Sigmoid colon (tissue), 7 donors: ENCODE results near the gene GFM1. TPM values are rescaled to one million over a fixed set of nuclear protein-coding genes. Genes with fewer than 3 reads are reported as not detected.

Experiments used
- DNase-seq: peaks from one replicate; pipeline ENCODE4 v3.0.0-alpha.2; 2019
- H3K27ac ChIP-seq, 4 donors: fragments of 200-600 bp; sonication (generic); one replicate each; pipeline ENCODE4 v1.5.1; 2016 to 2019; ENCODE audit warnings: mild to moderate bottlenecking in 1 of 4
- H3K27me3 ChIP-seq, 3 donors: fragments of 200-600 bp; sonication (generic); one replicate each; pipeline ENCODE4 v1.5.1; 2019; ENCODE audit warnings: mild to moderate bottlenecking in 1 of 3
- H3K36me3 ChIP-seq, 4 donors: fragments of 200-600 bp; sonication (generic); one replicate each; pipeline ENCODE4 v1.5.1; 2016 to 2019
- H3K4me1 ChIP-seq, 4 donors: fragments of 200-600 bp; sonication (generic); one replicate each; pipeline ENCODE4 v1.5.1; 2017 to 2019
- H3K4me3 ChIP-seq, 4 donors: fragments of 200-600 bp; sonication (generic); one replicate each; pipeline ENCODE4 v1.5.1; 2017 to 2019; ENCODE audit warnings: mild to moderate bottlenecking in 2 of 4, moderate library complexity in 1 of 4
- H3K9me3 ChIP-seq, 4 donors: fragments of 200-600 bp in 3 of 4; sonication (generic) in 3 of 4; one replicate each; pipeline versions ENCODE4 v1.5.1 to v1.6.1; 2013 to 2019
- CTCF ChIP-seq, 4 experiments: fragments of 450-650 bp in 3 of 4; fragments of 200-600 bp in 1 of 4; IDR thresholded peaks; one replicate each; pipeline ENCODE4 v1.5.1; 2016 to 2019; ENCODE audit warnings: antibody characterized with exemption in 4 of 4, mild to moderate bottlenecking in 3 of 4, moderate library complexity in 2 of 4
- EP300 ChIP-seq, 4 donors: sonication (generic); formaldehyde crosslinking; IDR thresholded peaks; one replicate each; pipeline ENCODE4 v1.6.1; 2017; ENCODE audit warnings: antibody characterized with exemption in 4 of 4
- POLR2A ChIP-seq, 2 donors: fragments of 450-650 bp; IDR thresholded peaks; one replicate each; pipeline ENCODE4 v1.6.1; 2016; ENCODE audit warnings: antibody characterized with exemption in 2 of 2, mild to moderate bottlenecking in 2 of 2, moderate library complexity in 2 of 2
- POLR2AphosphoS5 ChIP-seq, 4 donors: sonication (generic); formaldehyde crosslinking; IDR thresholded peaks; one replicate each; pipeline ENCODE4 v1.6.1; 2017; ENCODE audit warnings: antibody characterized with exemption in 4 of 4
- WGBS, 2 donors: extraction: QIAGEN DNeasy Blood & Tissue Kit; methylation state at CpG; one replicate each; pipeline ENCODE4 v1.1.7; 2013; 5-methylcytosine and 5-hydroxymethylcytosine counted together
- intact Hi-C: fragments of 100-400 bp; cut with DNase I; formaldehyde crosslinking; loops from one replicate; pipeline ENCODE4 v1.15.1; 2023
- polyA plus RNA-seq, 3 donors: library from polyadenylated mRNA; stranded (reverse); fragments of 200-250 nt; gene quantifications; one replicate each; pipeline ENCODE4 v1.2.3, GENCODE V29; 2013
- total RNA-seq, 4 donors: library from RNA; depleted of rRNA; stranded (reverse); fragments of >200 nt; gene quantifications; one replicate each; pipeline ENCODE4 v1.1.0, GENCODE V29; 2016
- donor health status: healthy with polysubstance abuse.
- donor health status: Bipolar disorder and iron deficiency.
- donor health status: healthy.

The GFM1 gene
- total and polyA plus RNA-seq, 7 donors: 10.2 to 56.2 (median 32.7) TPM

DNA sequence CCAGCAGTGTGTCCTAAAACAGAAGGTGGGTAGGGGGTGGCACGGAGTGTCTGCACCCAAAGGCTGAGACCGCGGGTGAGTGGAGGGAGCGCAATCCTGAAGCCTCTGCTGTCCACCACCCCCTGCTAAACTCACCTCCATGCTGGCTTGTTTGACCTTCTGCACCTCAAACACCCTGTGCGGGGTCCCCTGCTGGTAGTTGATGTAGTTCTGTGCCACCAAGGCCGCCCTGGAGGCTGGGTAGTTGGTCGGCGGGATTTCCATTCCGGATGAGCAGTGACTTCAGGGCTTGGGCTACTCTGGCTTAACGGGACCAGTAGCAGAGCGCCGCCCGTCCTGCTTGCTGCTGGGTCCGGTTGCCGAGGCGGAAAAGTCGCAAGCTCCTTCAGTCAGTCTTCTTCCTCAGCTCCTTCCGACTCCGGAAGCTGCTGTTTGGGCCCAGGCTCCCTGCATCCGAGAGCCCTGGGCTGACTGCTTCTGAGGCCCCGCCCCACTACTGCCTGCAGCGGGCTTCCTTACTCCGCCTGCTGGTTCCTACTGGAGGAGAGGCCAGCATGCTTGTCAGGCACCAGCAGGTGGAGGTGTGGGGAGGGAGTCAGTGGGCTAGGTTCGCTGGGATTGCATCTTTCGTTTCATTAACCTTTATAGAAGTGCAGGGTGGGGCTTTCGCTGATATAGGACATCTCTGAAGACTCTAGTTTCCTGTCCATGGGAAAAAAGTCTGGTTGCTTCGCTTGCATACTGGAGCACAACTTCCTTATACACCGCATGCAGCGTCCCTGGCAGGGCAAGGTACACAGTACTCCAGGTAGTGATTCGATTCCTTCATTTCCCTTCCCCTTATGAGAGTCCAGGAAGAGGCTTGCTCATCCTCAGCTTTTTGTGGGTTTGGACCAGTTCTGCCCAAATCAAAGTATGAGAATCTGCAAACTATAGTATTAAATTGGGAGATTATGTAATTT, 28.2 kb downstream of the GFM1 start, which contains the start of gene LXN:
Gene LXN (minus strand): TSS at position 434 of the 962 bp plus-strand sequence. CDS start 170 bp downstream, at position 264.
- no peaks in the 10 kb centered on the region for H3K9me3 ChIP-seq
- no peaks in the 10 kb centered on the region for H3K27me3 ChIP-seq
- intact Hi-C loops: no loop called here
- peaks cover 0 to 18% (median 13%) of the 10 kb centered on the region in 4 donors for H3K4me1 ChIP-seq
- 2 to 5% methylated on average over 30 of the region's 30 CpGs for WGBS, 2 donors
- peak in 3 of 4 experiments; percentile 36 to 58 (median 45) for TF ChIP-seq CTCF (IDR thresholded peaks at IDR 0.05)
- no peak for TF ChIP-seq EP300 (IDR thresholded peaks at IDR 0.05)
- peak in 1 of 2 donors; percentile 60 for TF ChIP-seq POLR2A (IDR thresholded peaks at IDR 0.05)
- TF ChIP-seq POLR2AphosphoS5 (IDR thresholded peaks at IDR 0.05): peak in 3 of 4 donors; percentile 51 to 68 (median 68)
- DNase-seq: peak; percentile 88
- peak within 1 kb of the TSS; percentile 73 to 88 (median 79) for H3K27ac ChIP-seq
- peaks cover 0 to 39% (median 0%) of the 10 kb centered on the region in 4 donors for H3K36me3 ChIP-seq
- peak within 1 kb of the TSS; percentile 32 to 61 (median 56) for H3K4me3 ChIP-seq

DNA sequence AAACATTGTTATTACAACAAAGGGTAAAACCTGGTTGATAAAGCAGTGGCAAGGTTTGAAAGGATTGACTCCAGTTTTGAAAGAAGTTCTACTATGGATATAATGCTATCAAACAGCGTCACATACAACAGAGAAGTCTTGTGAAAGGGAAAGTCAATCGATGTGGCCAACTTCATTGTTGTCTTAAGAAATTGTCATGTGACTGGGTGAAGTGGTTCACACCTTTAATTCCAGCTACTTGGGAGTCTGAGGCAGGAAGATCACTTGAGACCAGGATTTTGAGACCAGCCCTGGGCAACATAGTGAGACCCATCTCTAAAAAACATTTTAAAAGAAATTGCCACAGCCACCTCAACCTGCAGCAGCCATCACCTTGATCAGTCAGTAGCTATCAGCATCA, 34.4 kb downstream of the GFM1 start:
- H3K4me1 ChIP-seq: no peaks in the 10 kb centered on the region
- no peak overlapping the region for H3K4me3 ChIP-seq
- no peaks in the 10 kb centered on the region for H3K27me3 ChIP-seq
- no peak for DNase-seq
- TF ChIP-seq POLR2A (IDR thresholded peaks at IDR 0.05): no peak
- TF ChIP-seq POLR2AphosphoS5 (IDR thresholded peaks at IDR 0.05): no peak
- H3K9me3 ChIP-seq: no peaks in the 10 kb centered on the region
- no peak overlapping the region for H3K27ac ChIP-seq
- intact Hi-C loops: no loop called here
- H3K36me3 ChIP-seq: peaks cover 0 to 38% (median 0%) of the 10 kb centered on the region in 4 donors
- 94 to 97% methylated on average over 2 of the region's 2 CpGs for WGBS, 2 donors

- no peak overlapping the region for H3K27ac ChIP-seq
- WGBS, 2 donors: 60 to 72% methylated on average over 1 of the region's 1 CpG
- H3K4me1 ChIP-seq: no peaks in the 10 kb centered on the region
- no peak for DNase-seq
- intact Hi-C loops: no loop called here
- H3K4me3 ChIP-seq: no peak overlapping the region
- H3K9me3 ChIP-seq: no peaks in the 10 kb centered on the region
- no peak for TF ChIP-seq POLR2AphosphoS5 (IDR thresholded peaks at IDR 0.05)
- no peak for TF ChIP-seq POLR2A (IDR thresholded peaks at IDR 0.05)
- TF ChIP-seq EP300 (IDR thresholded peaks at IDR 0.05): no peak
- no peak for TF ChIP-seq CTCF (IDR thresholded peaks at IDR 0.05)
- H3K36me3 ChIP-seq: peaks cover 0 to 42% (median 0%) of the 10 kb centered on the region in 4 donors
- H3K27me3 ChIP-seq: no peaks in the 10 kb centered on the region
These were observed 35.2 kb downstream of the GFM1 start for GRCh38 chr3:158679547-158680000.

DNA sequence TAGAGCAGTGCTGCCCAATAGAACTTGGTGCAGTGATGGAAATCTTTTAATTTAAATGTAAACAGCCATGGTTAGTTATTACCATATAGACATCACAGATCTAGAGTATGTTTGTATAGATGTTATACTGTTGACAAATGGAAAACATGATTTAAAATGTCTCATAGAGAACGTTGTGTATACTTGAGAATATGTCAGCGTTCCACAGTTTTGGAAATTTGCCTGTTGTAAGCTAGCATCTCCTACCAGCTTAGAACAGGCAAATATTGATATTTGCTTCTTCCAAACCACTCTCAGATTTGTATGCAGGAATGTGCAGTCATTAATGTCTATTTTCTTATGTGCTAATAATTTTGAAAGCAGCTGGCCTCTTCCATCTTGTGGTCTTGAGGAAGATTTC, 36.5 kb downstream of the GFM1 start:
- no peaks in the 10 kb centered on the region for H3K4me1 ChIP-seq
- 81 to 82% methylated on average over 2 of the region's 2 CpGs for WGBS, 2 donors
- no peak for TF ChIP-seq POLR2A (IDR thresholded peaks at IDR 0.05)
- no peak for TF ChIP-seq POLR2AphosphoS5 (IDR thresholded peaks at IDR 0.05)
- no peak for TF ChIP-seq EP300 (IDR thresholded peaks at IDR 0.05)
- TF ChIP-seq CTCF (IDR thresholded peaks at IDR 0.05): no peak
- H3K27ac ChIP-seq: no peak overlapping the region
- no peaks in the 10 kb centered on the region for H3K9me3 ChIP-seq
- peaks cover 0 to 54% (median 0%) of the 10 kb centered on the region in 4 donors for H3K36me3 ChIP-seq
- H3K4me3 ChIP-seq: no peak overlapping the region
- H3K27me3 ChIP-seq: no peaks in the 10 kb centered on the region
- no peak for DNase-seq
- intact Hi-C loops: no loop called here
